Measurements from ENCODE around the gene ENDOG.
"Not testable (repeated sequence)": the region's sequence is repeated elsewhere in the genome, so short reads cannot be mapped to it uniquely, and the experiment has no call there.

Gene ENDOG

DNA sequence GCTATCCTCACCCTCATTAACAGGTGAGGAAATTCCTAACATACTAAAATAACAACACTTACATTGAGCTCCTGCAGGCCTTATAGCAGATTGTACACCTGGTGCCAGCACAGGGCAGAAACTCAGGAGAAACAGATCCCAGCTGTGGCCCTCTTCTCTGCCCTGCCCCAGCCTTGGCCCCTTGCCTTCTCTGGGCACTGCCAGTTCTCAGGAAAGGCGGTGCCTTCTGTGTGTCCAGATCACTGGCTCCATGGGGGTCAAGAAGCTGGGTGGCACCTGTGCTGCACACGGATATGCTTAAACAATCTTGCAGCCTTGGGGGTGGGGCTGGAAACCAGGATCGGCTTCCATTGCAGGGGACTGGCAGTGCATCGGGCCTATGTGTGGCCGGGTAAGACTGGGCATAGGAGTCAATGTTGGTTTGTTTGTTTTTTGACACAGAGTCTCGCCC, 44.1 kb downstream of the ENDOG start:
- no peak for DNase-seq (ENCODE audit: low spot score)

DNA sequence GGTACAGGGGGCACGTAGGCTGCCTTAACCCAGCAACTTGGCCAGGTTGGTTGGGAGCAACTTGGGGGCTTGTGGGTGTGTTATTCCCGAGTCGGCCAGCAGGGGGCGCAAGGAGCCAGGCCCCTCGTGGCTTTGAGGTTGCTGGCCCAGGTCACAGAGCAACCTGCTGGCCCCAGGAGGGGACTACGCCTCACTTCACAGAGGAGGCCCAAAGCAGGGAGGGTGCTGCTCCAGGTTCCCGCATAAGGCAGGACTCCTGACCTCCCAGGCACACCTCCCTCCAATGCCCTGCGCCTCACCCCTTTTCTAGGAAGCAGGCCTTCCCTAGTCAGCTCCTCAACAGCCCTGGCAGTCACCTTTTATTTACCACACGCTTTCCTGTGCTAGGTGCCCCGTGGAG, 45.3 kb downstream of the ENDOG start:
- DNase-seq (ENCODE audit: low spot score): peak; percentile 68

DNA sequence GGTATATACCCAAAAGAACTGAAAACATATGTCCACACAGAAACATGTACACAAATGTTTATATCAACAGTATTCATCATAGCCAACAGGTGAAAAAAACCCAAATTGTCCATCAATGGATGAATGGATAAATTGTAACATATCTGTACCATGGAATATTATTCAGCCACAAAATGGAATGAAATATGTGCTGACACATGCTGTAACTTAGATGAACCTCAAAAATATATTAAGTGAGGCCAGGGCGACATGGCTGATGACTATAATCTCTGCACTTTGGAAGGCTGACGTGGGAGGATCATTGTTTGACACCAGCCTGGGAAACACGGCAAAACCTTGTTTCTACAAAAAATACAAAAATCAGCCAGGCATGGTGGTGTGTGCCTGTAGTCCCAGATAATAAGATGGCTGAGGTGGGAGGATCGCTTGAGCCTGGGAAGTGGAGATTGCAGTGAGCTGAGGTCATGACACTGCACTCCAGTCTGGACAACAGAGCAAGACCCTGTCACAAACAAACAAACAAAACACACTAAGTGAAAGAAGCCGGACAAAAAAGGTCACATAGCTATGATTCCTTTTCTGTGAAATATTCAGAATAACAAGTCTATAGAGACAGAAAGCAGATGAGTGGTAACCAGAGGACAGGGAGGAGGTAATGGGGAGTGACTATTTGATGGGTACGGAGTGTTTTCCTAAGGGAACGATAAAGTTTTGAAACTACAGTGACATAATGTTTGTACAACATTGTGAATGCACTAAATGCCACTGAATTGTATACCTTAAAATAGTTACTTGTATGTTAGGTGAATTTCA, 52.0 kb downstream of the ENDOG start:
- no peak for DNase-seq (ENCODE audit: low spot score)

DNA sequence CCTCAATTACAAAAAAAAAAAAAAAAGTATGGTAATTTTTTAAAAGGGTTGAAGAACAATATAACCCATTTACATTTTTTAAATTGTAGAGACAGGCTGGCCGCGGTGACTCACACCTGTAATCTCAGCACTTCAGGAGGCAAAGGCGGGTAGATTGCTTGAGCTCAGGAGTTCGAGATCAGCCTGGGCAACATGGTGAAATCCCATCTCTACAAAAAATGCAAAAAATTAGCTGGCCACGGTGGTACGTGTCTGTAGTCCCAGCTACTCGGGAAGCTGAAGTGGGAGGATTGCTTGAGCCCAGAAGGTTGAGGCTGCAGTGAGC, 52.6 kb downstream of the ENDOG start:
- DNase-seq (ENCODE audit: low spot score): not testable (repeated sequence)

Data from LoVo (cell line).